SJSA1 (cell line): ENCODE measurements around the gene REP15. TPM values are rescaled to one million over a fixed set of nuclear protein-coding genes. Genes with fewer than 3 reads are reported as not detected.
"Not testable (repeated sequence)": the region's sequence is repeated elsewhere in the genome, so short reads cannot be mapped to it uniquely, and the experiment has no call there.

Experiments used
- DNase-seq, 2 experiments: peaks; one replicate each; pipeline ENCODE4 v3.0.0-alpha.2; 2015 to 2020; ENCODE audit warnings: low spot score in 2 of 2, low read depth in 1 of 2
- H3K27ac ChIP-seq: fragments of 250-450 bp; sonication (Bioruptor Pico); 2 replicates; pipeline ENCODE4 v1.5.1; 2020; ENCODE audit warnings: mild to moderate bottlenecking, moderate library complexity
- H3K27me3 ChIP-seq: fragments of 250-450 bp; sonication (Bioruptor Pico); replicated peaks from 2 replicates; pipeline ENCODE4 v1.5.1; 2020; ENCODE audit warnings: mild to moderate bottlenecking, moderate library complexity
- H3K36me3 ChIP-seq: fragments of 250-450 bp; sonication (Bioruptor Pico); 2 replicates; pipeline ENCODE4 v1.5.1; 2020; ENCODE audit warnings: mild to moderate bottlenecking
- H3K4me1 ChIP-seq: fragments of 250-450 bp; sonication (Bioruptor Pico); replicated peaks from 2 replicates; pipeline ENCODE4 v1.6.1; 2021; ENCODE audit warnings: mild to moderate bottlenecking
- H3K4me3 ChIP-seq: fragments of 250-450 bp; sonication (Bioruptor Pico); 2 replicates; pipeline ENCODE4 v1.5.1; 2020; ENCODE audit warnings: mild to moderate bottlenecking
- H3K9me3 ChIP-seq: fragments of 250-450 bp; sonication (Bioruptor Pico); replicated peaks from 2 replicates; pipeline ENCODE4 v1.5.1; 2020; ENCODE audit warnings: mild to moderate bottlenecking
- total RNA-seq: library from RNA; depleted of rRNA; stranded (reverse); fragments of >200 nt; shearing (Covaris generic); gene quantifications from 2 replicates; pipeline ENCODE4 v1.2.3, GENCODE V29; 2014; rRNA removed

The REP15 gene
- total RNA-seq = 0.94 and 1.1 TPM in 2 replicates

- H3K27me3 ChIP-seq = no peaks in the 10 kb centered on the region
- no peak within 1 kb of the TSS for H3K4me3 ChIP-seq
- H3K36me3 ChIP-seq = peaks cover 27% of the 10 kb centered on the region
- H3K4me1 ChIP-seq = peaks cover 11% of the 10 kb centered on the region
- no peak for DNase-seq
- no peaks in the 10 kb centered on the region for H3K9me3 ChIP-seq
- peak within 1 kb of the TSS; percentile 70 for H3K27ac ChIP-seq
These were observed at the start of gene REP15 for GRCh38 chr12:27696293-27696652. Gene REP15 (plus strand): TSS chr12:27696447. CDS start chr12:27696563, 116 bp downstream.

GRCh38 chr12:27650011-27650410 lies 46.2 kb upstream of the REP15 start:
- DNase-seq = no peak
- Histone ChIP-seq H3K27me3 (no peaks in the 10 kb centered on the region), H3K27ac (no peak overlapping the region), H3K9me3 (no peaks in the 10 kb centered on the region), H3K4me3 (no peak overlapping the region), H3K4me1 (peaks cover 4% of the 10 kb centered on the region; the same call in 1 of the 2 replicates), H3K36me3 (peaks cover 15% of the 10 kb centered on the region)

- Histone ChIP-seq H3K4me3 (no peak overlapping the region), H3K9me3 (no peaks in the 10 kb centered on the region), H3K4me1 (no peaks in the 10 kb centered on the region), H3K27ac (no peak overlapping the region), H3K36me3 (peaks cover 18% of the 10 kb centered on the region), H3K27me3 (no peaks in the 10 kb centered on the region)
- DNase-seq = no peak
These were observed 45.0 kb upstream of the REP15 start for GRCh38 chr12:27651201-27651600.

- Histone ChIP-seq H3K4me3 (no peak overlapping the region), H3K9me3 (no peaks in the 10 kb centered on the region), H3K27ac (no peak overlapping the region), H3K27me3 (no peaks in the 10 kb centered on the region), H3K4me1 (no peaks in the 10 kb centered on the region), H3K36me3 (peaks cover 17% of the 10 kb centered on the region)
- peak; percentile 61 to 70 for DNase-seq
These were observed 44.0 kb upstream of the REP15 start for GRCh38 chr12:27652174-27652763.

GRCh38 chr12:27653661-27654060 lies 42.6 kb upstream of the REP15 start:
- H3K4me3 ChIP-seq = no peak overlapping the region
- no peak for DNase-seq
- peaks cover 20% of the 10 kb centered on the region for H3K36me3 ChIP-seq

GRCh38 chr12:27655476-27655875 lies 40.8 kb upstream of the REP15 start:
- H3K9me3 ChIP-seq = not testable (repeated sequence)
- H3K36me3 ChIP-seq = peaks cover 21% of the 10 kb centered on the region

More at GRCh38 chr12:27653661-27654060, 42.6 kb upstream of the REP15 start:
- Histone ChIP-seq H3K9me3 (no peaks in the 10 kb centered on the region), H3K27ac (no peak overlapping the region), H3K27me3 (no peaks in the 10 kb centered on the region), H3K4me1 (no peaks in the 10 kb centered on the region)

GRCh38 chr12:27657296-27657695 lies 39.0 kb upstream of the REP15 start:
- DNase-seq = no peak
- Histone ChIP-seq H3K9me3 (no peaks in the 10 kb centered on the region), H3K4me1 (no peaks in the 10 kb centered on the region), H3K36me3 (peaks cover 33% of the 10 kb centered on the region), H3K27me3 (no peaks in the 10 kb centered on the region), H3K27ac (no peak overlapping the region), H3K4me3 (no peak overlapping the region)

More at GRCh38 chr12:27655476-27655875, 40.8 kb upstream of the REP15 start:
- not testable (repeated sequence) for H3K27ac ChIP-seq, H3K27me3 ChIP-seq, DNase-seq, H3K4me3 ChIP-seq, H3K4me1 ChIP-seq

GRCh38 chr12:27665704-27666103 lies 30.5 kb upstream of the REP15 start:
- H3K4me1 ChIP-seq = peaks cover 5% of the 10 kb centered on the region; the same call in 1 of the 2 replicates
- no peak for DNase-seq
- H3K4me3 ChIP-seq = no peak overlapping the region
- no peak overlapping the region for H3K27ac ChIP-seq
- H3K36me3 ChIP-seq = peaks cover 49% of the 10 kb centered on the region
- H3K9me3 ChIP-seq = no peaks in the 10 kb centered on the region
- H3K27me3 ChIP-seq = no peaks in the 10 kb centered on the region

- no peak for DNase-seq
- peaks cover 41% of the 10 kb centered on the region for H3K36me3 ChIP-seq
- no peaks in the 10 kb centered on the region for H3K9me3 ChIP-seq
- H3K4me1 ChIP-seq = peaks cover 5% of the 10 kb centered on the region; the same call in 1 of the 2 replicates
- H3K27ac ChIP-seq = no peak overlapping the region
- H3K4me3 ChIP-seq = no peak overlapping the region
- H3K27me3 ChIP-seq = no peaks in the 10 kb centered on the region
These were observed 29.7 kb upstream of the REP15 start for GRCh38 chr12:27666510-27666909.

- H3K27me3 ChIP-seq = no peaks in the 10 kb centered on the region
- peaks cover 5% of the 10 kb centered on the region; the same call in 1 of the 2 replicates for H3K4me1 ChIP-seq
- no peak for DNase-seq
- H3K4me3 ChIP-seq = no peak overlapping the region
- no peaks in the 10 kb centered on the region for H3K9me3 ChIP-seq
- H3K36me3 ChIP-seq = peaks cover 39% of the 10 kb centered on the region
- no peak overlapping the region for H3K27ac ChIP-seq
These were observed 28.7 kb upstream of the REP15 start for GRCh38 chr12:27667540-27667939.

- Histone ChIP-seq H3K27me3 (no peaks in the 10 kb centered on the region), H3K27ac (no peak overlapping the region), H3K4me1 (peaks cover 5% of the 10 kb centered on the region; the same call in 1 of the 2 replicates), H3K4me3 (no peak overlapping the region), H3K36me3 (peaks cover 30% of the 10 kb centered on the region), H3K9me3 (no peaks in the 10 kb centered on the region)
- DNase-seq = no peak
These were observed 24.2 kb upstream of the REP15 start for GRCh38 chr12:27672051-27672450.

- peaks cover 5% of the 10 kb centered on the region; the same call in 1 of the 2 replicates for H3K4me1 ChIP-seq
- H3K9me3 ChIP-seq = no peaks in the 10 kb centered on the region
- peaks cover 26% of the 10 kb centered on the region for H3K36me3 ChIP-seq
- H3K27me3 ChIP-seq = no peaks in the 10 kb centered on the region
- no peak overlapping the region for H3K4me3 ChIP-seq
- no peak overlapping the region for H3K27ac ChIP-seq
- DNase-seq = no peak
These were observed 23.6 kb upstream of the REP15 start for GRCh38 chr12:27672643-27673042.

- H3K27me3 ChIP-seq = no peaks in the 10 kb centered on the region
- no peak overlapping the region for H3K27ac ChIP-seq
- peaks cover 20% of the 10 kb centered on the region for H3K36me3 ChIP-seq
- no peaks in the 10 kb centered on the region for H3K9me3 ChIP-seq
- no peak for DNase-seq
- no peak overlapping the region for H3K4me3 ChIP-seq
- peaks cover 5% of the 10 kb centered on the region; the same call in 1 of the 2 replicates for H3K4me1 ChIP-seq
These were observed 23.0 kb upstream of the REP15 start for GRCh38 chr12:27673101-27673718.

- no peak overlapping the region for H3K27ac ChIP-seq
- H3K4me1 ChIP-seq = no peaks in the 10 kb centered on the region
- no peak overlapping the region for H3K4me3 ChIP-seq
- H3K9me3 ChIP-seq = no peaks in the 10 kb centered on the region
- H3K36me3 ChIP-seq = peaks cover 25% of the 10 kb centered on the region
- no peaks in the 10 kb centered on the region for H3K27me3 ChIP-seq
- DNase-seq = no peak
These were observed 21.3 kb upstream of the REP15 start for GRCh38 chr12:27674989-27675388.
